ENCODE data around the gene LRRC75A. TPM values are rescaled to one million over a fixed set of nuclear protein-coding genes. Genes with fewer than 3 reads are reported as not detected.
"Not testable (repeated sequence)": the region's sequence is repeated elsewhere in the genome, so short reads cannot be mapped to it uniquely, and the experiment has no call there.

The LRRC75A gene
- total RNA-seq, 4 donors from 2014 or later, result 4.0 to 16.7 (median 7.8) TPM

GRCh38 chr17:16406742-16407674 is 85.0 kb downstream of the LRRC75A start:
- TF ChIP-seq POLR2A (IDR thresholded peaks at IDR 0.05), result no peak
- TF ChIP-seq, protein P1, sequence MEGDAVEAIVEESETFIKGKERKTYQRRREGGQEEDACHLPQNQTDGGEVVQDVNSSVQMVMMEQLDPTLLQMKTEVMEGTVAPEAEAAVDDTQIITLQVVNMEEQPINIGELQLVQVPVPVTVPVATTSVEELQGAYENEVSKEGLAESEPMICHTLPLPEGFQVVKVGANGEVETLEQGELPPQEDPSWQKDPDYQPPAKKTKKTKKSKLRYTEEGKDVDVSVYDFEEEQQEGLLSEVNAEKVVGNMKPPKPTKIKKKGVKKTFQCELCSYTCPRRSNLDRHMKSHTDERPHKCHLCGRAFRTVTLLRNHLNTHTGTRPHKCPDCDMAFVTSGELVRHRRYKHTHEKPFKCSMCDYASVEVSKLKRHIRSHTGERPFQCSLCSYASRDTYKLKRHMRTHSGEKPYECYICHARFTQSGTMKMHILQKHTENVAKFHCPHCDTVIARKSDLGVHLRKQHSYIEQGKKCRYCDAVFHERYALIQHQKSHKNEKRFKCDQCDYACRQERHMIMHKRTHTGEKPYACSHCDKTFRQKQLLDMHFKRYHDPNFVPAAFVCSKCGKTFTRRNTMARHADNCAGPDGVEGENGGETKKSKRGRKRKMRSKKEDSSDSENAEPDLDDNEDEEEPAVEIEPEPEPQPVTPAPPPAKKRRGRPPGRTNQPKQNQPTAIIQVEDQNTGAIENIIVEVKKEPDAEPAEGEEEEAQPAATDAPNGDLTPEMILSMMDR (IDR thresholded peaks at IDR 0.05), result no peak
- H3K4me3 ChIP-seq (replicated peaks in 1 of 3), result peak overlapping the region; percentile 35 to 75 (median 39)
- intact Hi-C loops (cut with DNase I), result no loop called here
- DNase-seq, result peak; percentile 36 to 41
- H3K27ac ChIP-seq, result peak overlapping the region in 2 of 3 donors; percentile 63 to 68
- H3K36me3 ChIP-seq, result no peaks in the 10 kb centered on the region
- 9 to 13% methylated on average over 33 to 49 of the region's 67 CpGs for whole genome bisulfite sequencing, 2 donors
- peaks cover 4 to 12% of the 10 kb centered on the region in 2 donors for H3K4me1 ChIP-seq
- no peaks in the 10 kb centered on the region for H3K9me3 ChIP-seq
- H3K27me3 ChIP-seq, result no peaks in the 10 kb centered on the region

DNA sequence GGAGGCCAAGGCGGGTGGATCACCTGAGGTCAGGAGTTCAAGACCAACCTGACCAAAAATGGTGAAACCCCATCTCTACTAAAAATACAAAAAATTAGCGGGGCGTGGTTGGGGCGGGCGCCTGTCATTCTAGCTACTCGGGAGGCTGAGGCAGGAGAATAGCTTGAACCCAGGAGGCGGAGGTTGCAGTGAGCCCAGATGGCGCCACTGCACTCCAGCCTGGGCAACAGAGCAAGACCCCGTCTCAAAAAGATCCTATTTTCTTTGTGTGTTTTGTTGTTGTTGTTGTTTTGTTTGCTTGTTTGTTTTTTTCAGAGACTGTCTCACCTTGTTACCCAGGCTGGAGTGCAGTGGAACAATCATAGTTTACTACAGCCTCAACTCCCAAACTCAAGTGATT is 88.1 kb downstream of the LRRC75A start:
- H3K9me3 ChIP-seq; H3K4me3 ChIP-seq (replicated peaks in 1 of 3); DNase-seq; H3K27ac ChIP-seq; H3K27me3 ChIP-seq; intact Hi-C loops (cut with DNase I); H3K36me3 ChIP-seq: not testable (repeated sequence)
- WGBS, 2 donors, result 94 to 95% methylated on average over 9 of the region's 9 CpGs
- H3K4me1 ChIP-seq, result peaks cover 5 to 16% of the 10 kb centered on the region in 2 donors

GRCh38 chr17:16398270-16399267 is 93.4 kb downstream of the LRRC75A start:
- Histone ChIP-seq H3K36me3 (no peaks in the 10 kb centered on the region), H3K9me3 (no peaks in the 10 kb centered on the region), H3K4me1 (peaks cover 21 to 31% of the 10 kb centered on the region in 2 donors), H3K27ac (peak overlapping the region; percentile 75 to 84 (median 83)), H3K4me3 (replicated peaks in 1 of 3) (no peak overlapping the region), H3K27me3 (no peaks in the 10 kb centered on the region)
- DNase-seq, result peak in 1 of 2 donors; percentile 52
- intact Hi-C loops (cut with DNase I), result no loop called here
- TF ChIP-seq, protein P1 (IDR thresholded peaks at IDR 0.05), result no peak
- no peak for TF ChIP-seq POLR2A (IDR thresholded peaks at IDR 0.05)
- WGBS, 2 donors, result 55 to 59% methylated on average over 9 of the region's 9 CpGs

DNA sequence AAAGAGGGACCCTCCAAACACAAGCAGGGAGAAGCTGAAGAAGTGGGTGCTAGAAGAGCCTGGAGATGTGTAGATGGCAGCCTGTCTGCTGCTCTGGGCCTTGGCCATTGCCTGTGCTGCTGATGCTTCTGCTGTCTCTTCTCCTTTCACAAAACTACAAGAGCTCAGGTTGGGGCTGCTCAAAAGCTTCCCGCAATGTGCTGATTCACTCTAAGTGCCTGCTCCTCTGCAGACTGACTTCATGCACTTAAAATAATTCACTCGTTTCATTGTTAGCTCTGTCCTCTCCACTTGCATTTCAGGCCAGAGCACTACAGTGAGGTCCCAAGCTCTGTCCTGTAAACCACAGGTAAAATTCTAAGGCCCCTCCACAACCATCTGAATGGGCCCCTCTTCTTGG is 95.3 kb downstream of the LRRC75A start:
- H3K4me3 ChIP-seq (replicated peaks in 1 of 3); H3K36me3 ChIP-seq; H3K9me3 ChIP-seq; H3K27me3 ChIP-seq; intact Hi-C loops (cut with DNase I): not testable (repeated sequence)
- Histone ChIP-seq H3K27ac (peak overlapping the region; percentile 73 to 84 (median 83)), H3K4me1 (peaks cover 21 to 31% of the 10 kb centered on the region in 2 donors)
- peak; percentile 55 to 62 for DNase-seq
- 29 to 31% methylated on average over 2 of the region's 2 CpGs for WGBS, 2 donors

- H3K27me3 ChIP-seq; DNase-seq; H3K9me3 ChIP-seq; H3K36me3 ChIP-seq; H3K4me3 ChIP-seq (replicated peaks in 1 of 3); intact Hi-C loops (cut with DNase I): not testable (repeated sequence)
- 83 to 86% methylated on average over 4 of the region's 4 CpGs for WGBS, 2 donors
- Histone ChIP-seq H3K27ac (peak overlapping the region; percentile 73 to 84 (median 83)), H3K4me1 (peaks cover 21 to 31% of the 10 kb centered on the region in 2 donors)
Observed at GRCh38 chr17:16395887-16396286, 96.1 kb downstream of the LRRC75A start.

DNA sequence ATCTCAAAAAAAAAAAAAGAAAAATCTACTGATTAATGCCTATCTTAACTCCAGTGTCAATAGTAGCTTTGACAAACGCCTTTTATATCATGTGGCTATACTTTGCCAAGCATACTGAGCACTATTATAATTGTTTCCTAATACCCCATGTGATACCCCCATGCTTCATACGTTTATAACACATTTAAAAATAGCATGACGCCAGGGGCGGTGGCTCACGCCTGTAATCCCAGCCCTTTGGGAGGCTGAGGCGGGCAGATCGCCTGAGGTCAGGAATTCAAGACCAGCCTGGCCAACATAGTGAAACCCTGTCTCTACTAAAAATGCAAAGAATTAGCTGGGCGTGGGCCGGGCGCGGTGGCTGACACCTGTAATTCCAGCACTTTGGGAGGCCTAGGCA is 99.5 kb downstream of the LRRC75A start:
- H3K4me1 ChIP-seq, result peaks cover 12 to 15% of the 10 kb centered on the region in 2 donors
- H3K27ac ChIP-seq; H3K9me3 ChIP-seq; H3K4me3 ChIP-seq (replicated peaks in 1 of 3); H3K36me3 ChIP-seq; H3K27me3 ChIP-seq; intact Hi-C loops (cut with DNase I); DNase-seq: not testable (repeated sequence)
- WGBS, 2 donors, result 96% methylated on average over 11 of the region's 11 CpGs

Small RNA genes within 50 kb of the gene (small RNA-seq; reads per million reads assigned to genes)
- gene SNORD49A (not detected), gene SNORD65 (not detected)

Other genes starting within 250 kb of the LRRC75A start
- 10 to 100 TPM in 3 of 4 donors, 1 to 10 TPM in 1; 4.3 to 16.7 (median 12.8) TPM for gene CENPV, start 138.7 kb downstream of the LRRC75A start, total RNA-seq
- 1,000 to 10,000 TPM in 3 of 4 donors, 100 to 1,000 TPM in 1; 917 to 1,584 (median 1,245) TPM for gene UBB, start 111.1 kb downstream of the LRRC75A start, total RNA-seq
- gene TRPV2, start 76.6 kb downstream of the LRRC75A start, total RNA-seq, result 10 to 100 TPM in 1 of 4 donors, 1 to 10 TPM in 3; 3.2 to 12.5 (median 6.5) TPM
- 10 to 100 TPM in 3 of 4 donors, 1 to 10 TPM in 1; 9.6 to 17.3 (median 14.6) TPM for gene ZNF287, start 77.0 kb upstream of the LRRC75A start, total RNA-seq
- gene ZNF624, start 161.7 kb upstream of the LRRC75A start, total RNA-seq, result 1 to 10 TPM; 3.1 to 6.4 (median 4.9) TPM
- 10 to 100 TPM in 1 of 4 donors, 1 to 10 TPM in 2, under 1 TPM in 1; 0.78 to 31.5 (median 2.1) TPM for gene CCDC144A, start 198.0 kb upstream of the LRRC75A start, total RNA-seq

All from thyroid gland (tissue), 4 donors.